Measurements from ENCODE around the gene SPC25. TPM values are rescaled to one million over a fixed set of nuclear protein-coding genes. Genes with fewer than 3 reads are reported as not detected.
"Not testable (repeated sequence)": the region's sequence is repeated elsewhere in the genome, so short reads cannot be mapped to it uniquely, and the experiment has no call there.

The SPC25 gene
- total and polyA plus RNA-seq, 2 donors (not counting 1 experiment from before 2014, with no cell fraction given) = 0.12 to 0.64 TPM

DNA sequence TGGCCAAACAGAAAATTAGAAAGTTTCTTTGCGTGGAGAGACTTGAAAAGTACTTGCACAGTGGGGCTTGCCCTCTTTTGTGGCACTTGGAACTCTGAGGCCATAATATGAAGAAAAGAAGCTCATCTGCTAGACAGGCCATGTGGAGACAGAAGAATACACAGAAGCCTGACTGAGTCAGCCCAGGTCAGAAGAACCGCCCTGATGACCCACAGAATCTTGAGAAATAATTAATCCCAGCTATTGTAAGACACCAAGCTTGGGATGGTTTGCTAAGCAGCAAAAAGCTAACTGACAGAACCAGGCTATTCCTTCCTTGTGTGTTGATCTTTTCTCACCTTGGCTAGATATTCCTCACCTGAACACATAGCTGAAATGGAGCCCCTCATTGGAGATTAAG is 44.6 kb upstream of the SPC25 start:
- H3K4me1 Mint-ChIP-seq = peaks cover 5% of the 10 kb centered on the region
- Histone ChIP-seq H3K27me3 (replicated peaks in 1 of 4; ENCODE audit: control extremely low read depth in 1 of 4, control insufficient read depth in 3 of 4, insufficient read depth in 4 of 4, low read length in 3 of 4) (no peaks in the 10 kb centered on the region), H2AFZ (ENCODE audit: insufficient read depth, low read depth, low read length, poor library complexity, severe bottlenecking) (no peak overlapping the region), H3K4me2 (replicated peaks; ENCODE audit: low read depth, low read length, poor library complexity, severe bottlenecking) (no peak overlapping the region), H4K20me1 (ENCODE audit: control insufficient read depth, insufficient read depth, low read length, poor library complexity, severe bottlenecking) (no peaks in the 10 kb centered on the region), H3K36me3 (replicated peaks in 1 of 2; ENCODE audit: control extremely low read depth in 1 of 2, control insufficient read depth in 1 of 2, extremely low read depth in 1 of 2, insufficient read depth in 2 of 2, low read length in 1 of 2) (no peaks in the 10 kb centered on the region), H3K9me3 (ENCODE audit: control extremely low read depth in 1 of 3, control insufficient read depth in 2 of 3, insufficient read depth in 1 of 3, low read length in 2 of 3) (no peaks in the 10 kb centered on the region), H3K9ac (ENCODE audit: low read length) (no peak overlapping the region), H3K4me3 (ENCODE audit: control extremely low read depth in 1 of 5, extremely low read depth in 1 of 5, insufficient read depth in 1 of 5, low read depth in 2 of 5, low read length in 4 of 5) (no peak overlapping the region), H3K4me1 (ENCODE audit: control insufficient read depth in 2 of 2, insufficient read depth in 2 of 2, low read length in 2 of 2) (peaks cover 5 to 7% of the 10 kb centered on the region in 2 donors), H3K79me2 (ENCODE audit: control insufficient read depth, insufficient read depth, low read length) (no peaks in the 10 kb centered on the region), H3K27ac (ENCODE audit: low read length in 2 of 2) (no peak overlapping the region)
- no peak for TF ChIP-seq EZH2 (IDR thresholded peaks at IDR 0.05; ENCODE audit: borderline replicate concordance, insufficient read depth, low read depth, low read length, poor library complexity, severe bottlenecking)
- TF ChIP-seq, protein P1, sequence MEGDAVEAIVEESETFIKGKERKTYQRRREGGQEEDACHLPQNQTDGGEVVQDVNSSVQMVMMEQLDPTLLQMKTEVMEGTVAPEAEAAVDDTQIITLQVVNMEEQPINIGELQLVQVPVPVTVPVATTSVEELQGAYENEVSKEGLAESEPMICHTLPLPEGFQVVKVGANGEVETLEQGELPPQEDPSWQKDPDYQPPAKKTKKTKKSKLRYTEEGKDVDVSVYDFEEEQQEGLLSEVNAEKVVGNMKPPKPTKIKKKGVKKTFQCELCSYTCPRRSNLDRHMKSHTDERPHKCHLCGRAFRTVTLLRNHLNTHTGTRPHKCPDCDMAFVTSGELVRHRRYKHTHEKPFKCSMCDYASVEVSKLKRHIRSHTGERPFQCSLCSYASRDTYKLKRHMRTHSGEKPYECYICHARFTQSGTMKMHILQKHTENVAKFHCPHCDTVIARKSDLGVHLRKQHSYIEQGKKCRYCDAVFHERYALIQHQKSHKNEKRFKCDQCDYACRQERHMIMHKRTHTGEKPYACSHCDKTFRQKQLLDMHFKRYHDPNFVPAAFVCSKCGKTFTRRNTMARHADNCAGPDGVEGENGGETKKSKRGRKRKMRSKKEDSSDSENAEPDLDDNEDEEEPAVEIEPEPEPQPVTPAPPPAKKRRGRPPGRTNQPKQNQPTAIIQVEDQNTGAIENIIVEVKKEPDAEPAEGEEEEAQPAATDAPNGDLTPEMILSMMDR (IDR thresholded peaks at IDR 0.05) = no peak
- no peak overlapping the region for H3K4me3 Mint-ChIP-seq
- no peak overlapping the region for H3K27ac Mint-ChIP-seq
- H3K27me3 Mint-ChIP-seq = no peaks in the 10 kb centered on the region
- POLR2A ChIA-PET = no interaction called here
- H3K9me3 Mint-ChIP-seq (ENCODE audit: insufficient read depth) = peaks cover 2% of the 10 kb centered on the region
- CTCF ChIA-PET = no interaction called here
- intact Hi-C loops (cut with micrococcal nuclease) = no loop called here
- ATAC-seq (ENCODE audit: low read depth) (no peak), DNase-seq (no peak)
- WGBS (ENCODE audit: insufficient coverage) = 100% methylated on average over 2 of the region's 2 CpGs

DNA sequence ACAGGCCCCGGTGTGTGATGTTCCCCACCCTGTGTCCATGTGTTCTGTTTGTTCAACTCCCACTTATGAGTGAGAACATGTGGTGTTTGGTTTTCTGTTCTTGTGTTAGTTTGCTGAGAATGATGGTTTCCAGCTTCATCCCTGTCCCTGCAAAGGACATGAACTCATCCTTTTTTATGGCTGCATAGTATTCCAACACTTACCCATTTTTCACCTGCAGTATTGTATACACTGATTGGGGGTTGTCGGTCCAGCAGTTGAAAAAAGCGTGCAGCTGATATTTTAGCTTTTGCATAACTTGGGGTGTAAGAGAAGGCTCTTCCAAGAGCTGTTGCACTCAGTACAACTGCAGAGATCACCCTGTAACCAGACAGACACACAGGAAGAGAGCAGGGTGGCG is 41.9 kb upstream of the SPC25 start:
- H3K9me3 Mint-ChIP-seq (ENCODE audit: insufficient read depth); H3K9me3 ChIP-seq (ENCODE audit: control extremely low read depth in 1 of 3, control insufficient read depth in 2 of 3, insufficient read depth in 1 of 3, low read length in 2 of 3); intact Hi-C loops (cut with micrococcal nuclease); H3K9ac ChIP-seq (ENCODE audit: low read length); POLR2A ChIA-PET; H2AFZ ChIP-seq (ENCODE audit: insufficient read depth, low read depth, low read length, poor library complexity, severe bottlenecking); H3K27me3 Mint-ChIP-seq; DNase-seq; H4K20me1 ChIP-seq (ENCODE audit: control insufficient read depth, insufficient read depth, low read length, poor library complexity, severe bottlenecking); H3K4me2 ChIP-seq (replicated peaks; ENCODE audit: low read depth, low read length, poor library complexity, severe bottlenecking); H3K4me3 Mint-ChIP-seq; H3K27ac ChIP-seq (ENCODE audit: low read length in 2 of 2); H3K79me2 ChIP-seq (ENCODE audit: control insufficient read depth, insufficient read depth, low read length); H3K4me3 ChIP-seq (ENCODE audit: control extremely low read depth in 1 of 5, extremely low read depth in 1 of 5, insufficient read depth in 1 of 5, low read depth in 2 of 5, low read length in 4 of 5); ATAC-seq (ENCODE audit: low read depth); H3K27me3 ChIP-seq (replicated peaks in 1 of 4; ENCODE audit: control extremely low read depth in 1 of 4, control insufficient read depth in 3 of 4, insufficient read depth in 4 of 4, low read length in 3 of 4); H3K36me3 ChIP-seq (replicated peaks in 1 of 2; ENCODE audit: control extremely low read depth in 1 of 2, control insufficient read depth in 1 of 2, extremely low read depth in 1 of 2, insufficient read depth in 2 of 2, low read length in 1 of 2); H3K27ac Mint-ChIP-seq; CTCF ChIA-PET: not testable (repeated sequence)
- WGBS (ENCODE audit: insufficient coverage) = 91% methylated on average over 2 of the region's 4 CpGs
- peaks cover 10 to 14% of the 10 kb centered on the region in 2 donors for H3K4me1 ChIP-seq (ENCODE audit: control insufficient read depth in 2 of 2, insufficient read depth in 2 of 2, low read length in 2 of 2)
- H3K4me1 Mint-ChIP-seq = peaks cover 16% of the 10 kb centered on the region
